HL-60 (cell line): ENCODE results near the gene NLGN1.

Experiments
- DNase-seq, 2 experiments: peaks; one replicate each; pipeline ENCODE4 v3.0.0-alpha.2; 2010 to 2020; ENCODE audit warnings: low read depth in 1 of 2, low spot score in 1 of 2
- H3K27ac ChIP-seq: fragments of 250-450 bp; sonication (Bioruptor Pico); replicated peaks from 2 replicates; pipeline ENCODE4 v1.5.1; 2020; ENCODE audit warnings: mild to moderate bottlenecking, moderate library complexity
- H3K27me3 ChIP-seq: fragments of 250-450 bp; sonication (Bioruptor Pico); 2 replicates; pipeline ENCODE4 v1.5.1; 2021; ENCODE audit warnings: mild to moderate bottlenecking, moderate library complexity; ENCODE audit not compliant: insufficient read depth, poor library complexity, severe bottlenecking
- H3K4me3 ChIP-seq: replicated peaks from 2 replicates; pipeline ENCODE4 v1.5.1; 2011; ENCODE audit warnings: mild to moderate bottlenecking, control low read depth, low read length; ENCODE audit not compliant: insufficient read depth
- CTCF ChIP-seq: IDR thresholded peaks from one replicate; pipeline ENCODE4 v1.5.1; 2011; ENCODE audit warnings: low read length, control low read depth, inconsistent platforms; ENCODE audit not compliant: insufficient read depth
- GABPA ChIP-seq: IDR thresholded peaks from 2 replicates; pipeline ENCODE4 v1.6.1; 2012; ENCODE audit warnings: low read depth
- POLR2AphosphoS5 ChIP-seq: IDR thresholded peaks from 2 replicates; pipeline ENCODE4 v1.6.1; 2012; ENCODE audit warnings: low read depth
- SPI1 ChIP-seq: IDR thresholded peaks from 2 replicates; pipeline ENCODE4 v1.6.1; 2012; ENCODE audit warnings: low read depth, mild to moderate bottlenecking, borderline replicate concordance
- TF ChIP-seq, protein P1 (sequence below): IDR thresholded peaks from 2 replicates; pipeline ENCODE4 v1.6.1; 2012; ENCODE audit warnings: low read depth; ENCODE audit not compliant: insufficient replicate concordance

The NLGN1 gene

DNA sequence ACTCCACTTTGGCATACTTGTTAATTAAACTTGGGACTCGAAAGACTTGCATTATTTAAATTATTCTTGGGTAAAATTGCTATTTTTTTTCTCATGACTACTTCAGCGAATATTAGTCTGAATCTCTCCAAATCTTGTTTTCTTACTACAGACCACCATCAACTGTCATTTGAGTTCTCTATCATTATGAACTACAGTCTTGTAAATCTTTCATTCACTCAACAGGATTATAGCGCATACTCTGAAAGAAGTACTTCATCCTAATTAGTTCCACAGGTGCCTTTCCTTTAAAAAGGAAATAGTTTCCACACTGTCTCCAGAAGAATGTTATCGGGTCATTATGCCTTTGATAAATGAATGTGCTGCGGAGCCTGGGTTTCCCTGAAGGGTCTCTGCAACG, 149.5 kb downstream of the NLGN1 start:
- TF ChIP-seq SPI1: no peak
- Histone ChIP-seq H3K4me3 (no peak overlapping the region), H3K27ac (no peak overlapping the region), H3K27me3 (peaks cover 2% of the 10 kb centered on the region)
- no peak for DNase-seq

GRCh38 chr3:173548261-173548660, 150.7 kb downstream of the NLGN1 start:
- TF ChIP-seq SPI1: no peak
- TF ChIP-seq, protein P1, sequence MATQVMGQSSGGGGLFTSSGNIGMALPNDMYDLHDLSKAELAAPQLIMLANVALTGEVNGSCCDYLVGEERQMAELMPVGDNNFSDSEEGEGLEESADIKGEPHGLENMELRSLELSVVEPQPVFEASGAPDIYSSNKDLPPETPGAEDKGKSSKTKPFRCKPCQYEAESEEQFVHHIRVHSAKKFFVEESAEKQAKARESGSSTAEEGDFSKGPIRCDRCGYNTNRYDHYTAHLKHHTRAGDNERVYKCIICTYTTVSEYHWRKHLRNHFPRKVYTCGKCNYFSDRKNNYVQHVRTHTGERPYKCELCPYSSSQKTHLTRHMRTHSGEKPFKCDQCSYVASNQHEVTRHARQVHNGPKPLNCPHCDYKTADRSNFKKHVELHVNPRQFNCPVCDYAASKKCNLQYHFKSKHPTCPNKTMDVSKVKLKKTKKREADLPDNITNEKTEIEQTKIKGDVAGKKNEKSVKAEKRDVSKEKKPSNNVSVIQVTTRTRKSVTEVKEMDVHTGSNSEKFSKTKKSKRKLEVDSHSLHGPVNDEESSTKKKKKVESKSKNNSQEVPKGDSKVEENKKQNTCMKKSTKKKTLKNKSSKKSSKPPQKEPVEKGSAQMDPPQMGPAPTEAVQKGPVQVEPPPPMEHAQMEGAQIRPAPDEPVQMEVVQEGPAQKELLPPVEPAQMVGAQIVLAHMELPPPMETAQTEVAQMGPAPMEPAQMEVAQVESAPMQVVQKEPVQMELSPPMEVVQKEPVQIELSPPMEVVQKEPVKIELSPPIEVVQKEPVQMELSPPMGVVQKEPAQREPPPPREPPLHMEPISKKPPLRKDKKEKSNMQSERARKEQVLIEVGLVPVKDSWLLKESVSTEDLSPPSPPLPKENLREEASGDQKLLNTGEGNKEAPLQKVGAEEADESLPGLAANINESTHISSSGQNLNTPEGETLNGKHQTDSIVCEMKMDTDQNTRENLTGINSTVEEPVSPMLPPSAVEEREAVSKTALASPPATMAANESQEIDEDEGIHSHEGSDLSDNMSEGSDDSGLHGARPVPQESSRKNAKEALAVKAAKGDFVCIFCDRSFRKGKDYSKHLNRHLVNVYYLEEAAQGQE: no peak
- TF ChIP-seq CTCF: no peak
- TF ChIP-seq POLR2AphosphoS5: no peak
- TF ChIP-seq GABPA: no peak
- Histone ChIP-seq H3K27ac (no peak overlapping the region), H3K27me3 (peaks cover 2% of the 10 kb centered on the region), H3K4me3 (no peak overlapping the region)
- no peak for DNase-seq

GRCh38 chr3:173552526-173552925, 155.0 kb downstream of the NLGN1 start:
- TF ChIP-seq SPI1: no peak
- no peak for TF ChIP-seq GABPA
- TF ChIP-seq, protein P1: no peak
- no peak for TF ChIP-seq POLR2AphosphoS5
- no peak for TF ChIP-seq CTCF
- H3K27ac ChIP-seq: no peak overlapping the region
- no peak overlapping the region for H3K4me3 ChIP-seq
- DNase-seq: no peak
- H3K27me3 ChIP-seq: peaks cover 2% of the 10 kb centered on the region

DNA sequence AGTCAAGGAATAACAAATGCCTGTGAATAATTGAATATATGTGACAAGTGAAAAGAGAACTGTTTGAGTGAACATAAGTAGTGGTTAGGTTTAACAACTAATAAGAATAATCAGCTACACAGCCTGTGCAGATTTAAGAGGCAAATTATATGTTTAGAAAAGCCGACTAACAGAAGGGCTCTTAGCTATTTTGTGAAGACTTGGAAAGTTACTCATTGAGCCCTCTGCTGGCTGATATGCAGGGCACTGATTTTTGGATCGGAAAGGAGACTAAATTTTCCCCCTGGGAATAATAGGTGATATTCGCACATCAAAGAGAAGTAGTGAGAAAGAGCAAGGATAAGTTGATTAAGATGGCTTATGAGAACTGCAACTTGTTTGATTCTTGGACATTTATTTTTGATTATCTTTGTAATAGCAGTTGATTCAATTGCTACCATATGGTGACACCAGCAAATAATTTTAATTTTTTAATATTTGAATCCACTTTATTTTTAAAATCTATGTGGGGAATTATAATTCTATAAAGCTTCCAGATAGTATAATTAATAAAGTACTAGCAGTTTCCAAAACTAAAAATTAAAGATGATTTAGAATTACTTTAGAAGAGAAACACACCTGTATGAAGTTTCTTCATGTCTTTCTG, 156.2 kb downstream of the NLGN1 start:
- no peak for DNase-seq
- no peak overlapping the region for H3K4me3 ChIP-seq
- H3K27me3 ChIP-seq: peaks cover 2% of the 10 kb centered on the region
- TF ChIP-seq, protein P1: no peak
- TF ChIP-seq SPI1: no peak
- TF ChIP-seq GABPA: no peak
- TF ChIP-seq CTCF: no peak
- TF ChIP-seq POLR2AphosphoS5: no peak
- H3K27ac ChIP-seq: no peak overlapping the region
